MM.1S (cell line): ENCODE results near the gene GOLGA2.

Experiments used
- DNase-seq: peaks from one replicate; pipeline ENCODE4 v3.0.0-alpha.2; 2015
- H2AFZ ChIP-seq: fragments of 300-600 bp; sonication (generic); 2 replicates; pipeline ENCODE4 v1.6.0; 2016; ENCODE audit warnings: antibody characterized with exemption, low read length
- H3F3A ChIP-seq: fragments of 300-600 bp; sonication (generic); 2 replicates; pipeline ENCODE4 v1.6.1; 2016; ENCODE audit warnings: mild to moderate bottlenecking, antibody characterized with exemption, low read length, moderate library complexity, mixed read lengths; ENCODE audit not compliant: insufficient read depth
- H3K27ac ChIP-seq: fragments of 300-600 bp; sonication (generic); 2 replicates; pipeline ENCODE4 v1.5.1; 2016; ENCODE audit warnings: mild to moderate bottlenecking, low read length
- H3K27me3 ChIP-seq: fragments of 300-600 bp; sonication (generic); replicated peaks from 2 replicates; pipeline ENCODE4 v1.6.0; 2016; ENCODE audit warnings: low read length; ENCODE audit not compliant: insufficient read depth
- H3K36me3 ChIP-seq: fragments of 300-600 bp; sonication (generic); replicated peaks from 2 replicates; pipeline ENCODE4 v1.6.1; 2016; ENCODE audit warnings: mild to moderate bottlenecking, low read length, mixed read lengths; ENCODE audit not compliant: insufficient read depth
- H3K4me1 ChIP-seq: fragments of 300-600 bp; sonication (generic); 2 replicates; pipeline ENCODE4 v1.6.1; 2016; ENCODE audit warnings: low read length, mixed read lengths
- H3K4me2 ChIP-seq: fragments of 300-600 bp; sonication (generic); 2 replicates; pipeline ENCODE4 v1.6.0; 2016; ENCODE audit warnings: low read depth, low read length
- H3K4me3 ChIP-seq: fragments of 300-600 bp; sonication (generic); 2 replicates; pipeline ENCODE4 v1.5.1; 2016; ENCODE audit warnings: low read length, mixed read lengths
- H3K79me2 ChIP-seq: fragments of 300-600 bp; sonication (generic); 2 replicates; pipeline ENCODE4 v1.6.1; 2016; ENCODE audit warnings: mixed run types, low read length, mixed read lengths
- H3K9ac ChIP-seq: fragments of 300-600 bp; sonication (generic); 2 replicates; pipeline ENCODE4 v1.6.1; 2016; ENCODE audit warnings: low read length, mixed read lengths
- H3K9me2 ChIP-seq: fragments of 300-600 bp; sonication (generic); replicated peaks from 2 replicates; pipeline ENCODE4 v1.6.1; 2016; ENCODE audit warnings: mild to moderate bottlenecking, low read length, mixed read lengths; ENCODE audit not compliant: insufficient read depth
- H3K9me3 ChIP-seq: fragments of 300-600 bp; sonication (generic); replicated peaks from 2 replicates; pipeline ENCODE4 v1.6.1; 2016; ENCODE audit warnings: mild to moderate bottlenecking, low read length, mixed read lengths; ENCODE audit not compliant: insufficient read depth
- H4K20me1 ChIP-seq: fragments of 300-600 bp; sonication (generic); 2 replicates; pipeline ENCODE4 v1.6.1; 2016; ENCODE audit warnings: mild to moderate bottlenecking, low read length, moderate library complexity, mixed read lengths; ENCODE audit not compliant: insufficient read depth
- CTCF ChIP-seq: fragments of 300-600 bp; sonication (generic); IDR thresholded peaks from 2 replicates; pipeline ENCODE4 v1.5.1; 2016; ENCODE audit warnings: antibody characterized with exemption, low read length, mixed read lengths
- EZH2 ChIP-seq: fragments of 300-600 bp; sonication (generic); optimal IDR thresholded peaks from 2 replicates; pipeline ENCODE3; 2017; ENCODE audit warnings: low read depth, mild to moderate bottlenecking, antibody characterized with exemption, low read length, mixed read lengths
- EZH2phosphoT487 ChIP-seq: fragments of 300-600 bp; sonication (generic); IDR thresholded peaks from 2 replicates; pipeline ENCODE4 v1.6.1; 2018; ENCODE audit warnings: antibody characterized with exemption, low read length

The GOLGA2 gene

GRCh38 chr9:128286440-128286839 lies 10.6 kb upstream of the GOLGA2 start:
- Histone ChIP-seq H3K79me2 (no peaks in the 10 kb centered on the region), H3K27me3 (no peaks in the 10 kb centered on the region), H3K36me3 (no peaks in the 10 kb centered on the region), H3K4me3 (no peak overlapping the region), H3K9ac (no peak overlapping the region), H3K4me1 (no peaks in the 10 kb centered on the region), H3K9me3 (no peaks in the 10 kb centered on the region), H2AFZ (no peak overlapping the region), H3K9me2 (no peaks in the 10 kb centered on the region), H3K27ac (no peak overlapping the region), H3F3A (no peaks in the 10 kb centered on the region), H4K20me1 (no peaks in the 10 kb centered on the region), H3K4me2 (no peak overlapping the region)
- TF ChIP-seq CTCF (no peak), EZH2phosphoT487 (no peak), EZH2 (no peak)
- DNase-seq, result no peak

GRCh38 chr9:128285033-128285784 lies 9.4 kb upstream of the GOLGA2 start:
- Histone ChIP-seq H3K9ac (no peak overlapping the region), H2AFZ (no peak overlapping the region), H3K4me1 (no peaks in the 10 kb centered on the region), H3K9me2 (no peaks in the 10 kb centered on the region), H3K27me3 (no peaks in the 10 kb centered on the region), H3K27ac (no peak overlapping the region), H3K4me2 (no peak overlapping the region), H3K4me3 (no peak overlapping the region), H4K20me1 (no peaks in the 10 kb centered on the region), H3K79me2 (no peaks in the 10 kb centered on the region), H3K9me3 (no peaks in the 10 kb centered on the region), H3K36me3 (no peaks in the 10 kb centered on the region), H3F3A (no peaks in the 10 kb centered on the region)
- no peak for DNase-seq
- TF ChIP-seq EZH2phosphoT487 (no peak), CTCF (no peak), EZH2 (no peak)

GRCh38 chr9:128282500-128282899 lies 6.7 kb upstream of the GOLGA2 start:
- H3K9ac ChIP-seq, result no peak overlapping the region

More at GRCh38 chr9:128282500-128282899, 6.7 kb upstream of the GOLGA2 start:
- Histone ChIP-seq H3K79me2 (no peaks in the 10 kb centered on the region), H3K4me1 (no peaks in the 10 kb centered on the region), H3K4me3 (no peak overlapping the region), H3K9me3 (no peaks in the 10 kb centered on the region), H3F3A (no peaks in the 10 kb centered on the region), H2AFZ (no peak overlapping the region), H4K20me1 (no peaks in the 10 kb centered on the region), H3K27me3 (no peaks in the 10 kb centered on the region), H3K4me2 (no peak overlapping the region), H3K36me3 (no peaks in the 10 kb centered on the region), H3K27ac (no peak overlapping the region), H3K9me2 (no peaks in the 10 kb centered on the region)
- TF ChIP-seq EZH2 (no peak), CTCF (no peak), EZH2phosphoT487 (no peak)
- no peak for DNase-seq
